Caco-2 (cell line): Measurements from ENCODE around the gene NUP93. TPM values are rescaled to one million over a fixed set of nuclear protein-coding genes. Genes with fewer than 3 reads are reported as not detected.

Experiments
- BruUV-seq: library from RNA; stranded (reverse); fragments of 400-500 nt; replicated peaks from 2 replicates; lab custom pipeline; 2021; lab: Mats Ljungman, UMichigan
- CTCF ChIA-PET: fragments of 300-600 bp; sonication (Branson Sonifier 250); formaldehyde crosslinking; loops from one replicate; lab custom pipeline; 2022; ENCODE audit warnings: antibody characterized with exemption; lab: Charles Lee
- POLR2A ChIA-PET: fragments of 300-600 bp; sonication (Branson Sonifier 250); formaldehyde crosslinking; loops from one replicate; lab custom pipeline; 2022; ENCODE audit warnings: antibody characterized with exemption; lab: Charles Lee
- DNase-seq, 2 experiments: peaks; one replicate each; pipeline versions ENCODE4 v3.0.0 to v3.0.0-alpha.2; 2020 to 2022
- H3K27me3 ChIP-seq: replicated peaks from 2 replicates; pipeline ENCODE4 v1.6.0; 2011; ENCODE audit warnings: low read length; ENCODE audit not compliant: control insufficient read depth, insufficient read depth
- H3K36me3 ChIP-seq: 2 replicates; pipeline ENCODE4 v1.5.1; 2011; ENCODE audit warnings: low read length; ENCODE audit not compliant: control insufficient read depth, insufficient read depth
- H3K4me1 ChIP-seq: fragments of 250-450 bp; sonication (Bioruptor Pico); 2 replicates; pipeline ENCODE4 v1.5.1; 2020; ENCODE audit warnings: mild to moderate bottlenecking
- H3K4me3 ChIP-seq: 2 replicates; pipeline ENCODE4 v1.5.1; 2011; ENCODE audit warnings: low read depth, mild to moderate bottlenecking, control low read depth, low read length
- H3K9me3 ChIP-seq: fragments of 250-450 bp; sonication (Bioruptor Pico); 2 replicates; pipeline ENCODE4 v1.5.1; 2020; ENCODE audit warnings: mild to moderate bottlenecking, moderate library complexity
- H3K27ac Mint-ChIP-seq: one replicate; pipeline ENCODE4 v1.8.0; 2022; ENCODE audit warnings: mixed read lengths; ENCODE audit not compliant: unreplicated experiment
- H3K27me3 Mint-ChIP-seq: one replicate; pipeline ENCODE4 v1.8.0; 2022; ENCODE audit warnings: mixed read lengths; ENCODE audit not compliant: insufficient read depth, unreplicated experiment
- H3K36me3 Mint-ChIP-seq: one replicate; pipeline ENCODE4 v1.8.0; 2022; ENCODE audit warnings: mild to moderate bottlenecking, mixed read lengths; ENCODE audit not compliant: insufficient read depth, unreplicated experiment
- H3K4me1 Mint-ChIP-seq: one replicate; pipeline ENCODE4 v1.8.0; 2022; ENCODE audit warnings: low read depth, mixed read lengths; ENCODE audit not compliant: unreplicated experiment
- H3K4me3 Mint-ChIP-seq: one replicate; pipeline ENCODE4 v1.8.0; 2022; ENCODE audit warnings: mild to moderate bottlenecking, moderate library complexity, mixed read lengths; ENCODE audit not compliant: unreplicated experiment
- H3K9me3 Mint-ChIP-seq: one replicate; pipeline ENCODE4 v1.8.0; 2022; ENCODE audit warnings: mixed read lengths; ENCODE audit not compliant: unreplicated experiment
- CTCF ChIP-seq, 2 experiments: fragments of 200-600 bp in 1 of 2; IDR thresholded peaks; 1 replicate in 1 of 2; 2 replicates in 1 of 2; pipeline versions ENCODE4 v1.5.1 to v1.8.0; 2011 to 2022; ENCODE audit warnings: antibody characterized with exemption in 1 of 2, control low read depth in 1 of 2, inconsistent platforms in 1 of 2, low read depth in 1 of 2, low read length in 1 of 2, mild to moderate bottlenecking in 1 of 2, moderate library complexity in 1 of 2; ENCODE audit not compliant: insufficient read depth in 1 of 2, severe bottlenecking in 1 of 2, unreplicated experiment in 1 of 2
- intact Hi-C: fragments of 100-400 bp; cut with micrococcal nuclease; formaldehyde crosslinking; loops from one replicate; pipeline ENCODE4 v1.10.0; 2022; ENCODE audit not compliant: unreplicated experiment
- total RNA-seq: library from RNA; stranded (reverse); gene quantifications from 2 replicates; pipeline ENCODE4 v1.2.3, GENCODE V29; 2022

The NUP93 gene
- total RNA-seq, 1 experiment from 2014 or later = 148 TPM

GRCh38 chr16:56817938-56818337, 88.0 kb downstream of the NUP93 start:
- no peak for DNase-seq
- Mint-ChIP-seq H3K36me3 (peaks cover 39% of the 10 kb centered on the region), H3K4me3 (no peak overlapping the region), H3K27ac (no peak overlapping the region), H3K4me1 (peaks cover 32% of the 10 kb centered on the region), H3K9me3 (no peaks in the 10 kb centered on the region), H3K27me3 (no peaks in the 10 kb centered on the region)
- Histone ChIP-seq H3K4me1 (peaks cover 49% of the 10 kb centered on the region), H3K36me3 (peaks cover 1% of the 10 kb centered on the region; the same call in 1 of the 2 replicates), H3K4me3 (no peak overlapping the region), H3K27me3 (no peaks in the 10 kb centered on the region), H3K9me3 (0 out of 2 replicates have a peak, but pooled peaks cover 8% of the 10 kb centered on the region)
- TF ChIP-seq CTCF (IDR thresholded peaks at IDR 0.05; ENCODE audit: insufficient read depth in 1 of 2, low read depth in 1 of 2, low read length in 1 of 2, severe bottlenecking in 1 of 2, unreplicated experiment in 1 of 2) = no peak
- ChIA-PET POLR2A (no interaction called here), CTCF (interaction anchor here (1.0 kb wide), 1 partner anchor 25 kb away, joined by 4 read pairs; no protein-coding TSS in a partner anchor)
- intact Hi-C loops = no loop called here
- BruUV-seq = no TSS peak

GRCh38 chr16:56823081-56823733, 93.3 kb downstream of the NUP93 start:
- TF ChIP-seq CTCF (IDR thresholded peaks at IDR 0.05; ENCODE audit: insufficient read depth in 1 of 2, low read depth in 1 of 2, low read length in 1 of 2, severe bottlenecking in 1 of 2, unreplicated experiment in 1 of 2) = no peak
- Histone ChIP-seq H3K36me3 (peaks cover 1% of the 10 kb centered on the region; the same call in 1 of the 2 replicates), H3K4me1 (peaks cover 4% of the 10 kb centered on the region), H3K9me3 (no peaks in the 10 kb centered on the region), H3K27me3 (no peaks in the 10 kb centered on the region), H3K4me3 (no peak overlapping the region)
- Mint-ChIP-seq H3K4me3 (no peak overlapping the region), H3K36me3 (peaks cover 63% of the 10 kb centered on the region), H3K27ac (no peak overlapping the region), H3K27me3 (no peaks in the 10 kb centered on the region), H3K9me3 (no peaks in the 10 kb centered on the region), H3K4me1 (peaks cover 2% of the 10 kb centered on the region)
- DNase-seq = no peak
- CTCF ChIA-PET = interaction anchor here (0.6 kb wide), 2 partner anchors 17 to 258 kb away, joined by 3 to 6 read pairs; no protein-coding TSS in a partner anchor
- intact Hi-C loops = loop anchor here (5.0 kb wide), 1 partner anchor 39 kb away; no protein-coding TSS in a partner anchor
- POLR2A ChIA-PET = no interaction called here
- no TSS peak for BruUV-seq

GRCh38 chr16:56824331-56824730, 94.4 kb downstream of the NUP93 start:
- no peaks in the 10 kb centered on the region for H3K9me3 ChIP-seq
- peaks cover 63% of the 10 kb centered on the region for H3K36me3 Mint-ChIP-seq
- H3K4me3 Mint-ChIP-seq = no peak overlapping the region
- H3K4me1 Mint-ChIP-seq = no peaks in the 10 kb centered on the region
- intact Hi-C loops = loop anchor here (5.0 kb wide), 1 partner anchor 38 kb away; no protein-coding TSS in a partner anchor
- H3K4me3 ChIP-seq = no peak overlapping the region
- H3K9me3 Mint-ChIP-seq = no peaks in the 10 kb centered on the region
- ChIA-PET CTCF (interaction anchor here (0.7 to 1.0 kb wide), 2 partner anchors 31 to 37 kb away, joined by 3 to 4 read pairs; no protein-coding TSS in a partner anchor), POLR2A (no interaction called here)
- H3K27me3 Mint-ChIP-seq = no peaks in the 10 kb centered on the region
- no TSS peak for BruUV-seq
- H3K27me3 ChIP-seq = no peaks in the 10 kb centered on the region
- H3K27ac Mint-ChIP-seq = peak overlapping the region; percentile 9
- H3K36me3 ChIP-seq = peaks cover 1% of the 10 kb centered on the region; the same call in 1 of the 2 replicates
- H3K4me1 ChIP-seq = no peaks in the 10 kb centered on the region
- DNase-seq = peak; percentile 55 to 66
- TF ChIP-seq CTCF (IDR thresholded peaks at IDR 0.05; ENCODE audit: insufficient read depth in 1 of 2, low read depth in 1 of 2, low read length in 1 of 2, severe bottlenecking in 1 of 2, unreplicated experiment in 1 of 2) = peak; percentile 64
